Epithelial cell of esophagus (primary cell): Measurements from ENCODE around the gene MPI.

Experiments used
- DNase-seq: peaks from one replicate; pipeline ENCODE4 v3.0.0; 2010; ENCODE audit warnings: low read depth
- H3K4me3 ChIP-seq: 2 replicates; pipeline ENCODE4 v1.5.1; 2011; ENCODE audit warnings: mild to moderate bottlenecking, low read length, control low read depth
- CTCF ChIP-seq: IDR thresholded peaks from 2 replicates; pipeline ENCODE4 v1.5.1; 2011; ENCODE audit warnings: low read depth, mild to moderate bottlenecking, low read length, control low read depth, inconsistent platforms; ENCODE audit not compliant: insufficient read depth; ENCODE audit errors: missing control alignments

Gene MPI

DNA sequence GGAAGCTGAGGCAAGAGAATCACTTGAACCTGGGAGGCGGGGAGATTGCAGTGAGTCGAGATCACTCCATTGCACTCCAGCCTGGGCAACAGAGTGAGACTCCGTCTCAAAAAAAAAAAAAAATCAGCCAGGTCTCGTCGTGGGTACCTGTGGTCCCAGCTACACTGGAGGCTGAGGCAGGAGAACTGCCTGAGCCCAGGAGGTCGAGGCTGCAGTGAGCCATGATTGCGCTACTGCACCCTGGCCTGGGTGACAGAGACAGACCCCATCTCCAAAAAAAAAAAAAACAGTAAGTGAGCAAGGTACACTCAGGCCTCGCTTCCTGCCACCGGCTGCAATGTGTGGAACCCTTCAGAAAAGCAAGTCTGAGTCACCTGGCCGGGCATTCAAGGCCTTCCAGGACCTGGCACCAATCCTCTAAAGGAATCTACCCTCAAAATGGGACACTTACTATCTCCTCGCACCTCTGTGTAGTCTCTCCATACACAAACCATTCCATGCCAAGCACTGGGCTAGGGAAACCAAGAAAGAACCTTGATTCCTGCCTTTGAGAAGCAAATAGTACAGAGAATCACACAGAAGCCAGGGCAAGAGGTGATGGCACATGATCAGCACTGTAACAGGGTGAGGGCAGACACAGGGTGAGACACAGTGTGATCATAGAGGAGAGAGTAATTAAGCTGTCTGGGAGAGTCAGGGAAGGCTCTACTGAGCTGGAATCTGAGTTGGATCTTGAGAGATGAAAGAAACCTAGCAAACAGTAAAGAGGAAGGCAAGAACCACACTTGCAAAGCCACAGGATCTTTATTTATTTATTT is 26.4 kb upstream of the MPI start:
- no peak overlapping the region for H3K4me3 ChIP-seq
- no peak for TF ChIP-seq CTCF
- DNase-seq: peak; percentile 68

GRCh38 chr15:74864296-74864695 is 25.5 kb upstream of the MPI start:
- no peak for DNase-seq
- TF ChIP-seq CTCF: no peak

GRCh38 chr15:74865316-74865715 is 24.5 kb upstream of the MPI start:
- peak; percentile 74 for DNase-seq
- TF ChIP-seq CTCF: no peak
- H3K4me3 ChIP-seq: no peak overlapping the region

More at GRCh38 chr15:74864296-74864695, 25.5 kb upstream of the MPI start:
- no peak overlapping the region for H3K4me3 ChIP-seq

- peak; percentile 95 for DNase-seq
- no peak for TF ChIP-seq CTCF
These were observed 23.8 kb upstream of the MPI start for GRCh38 chr15:74866090-74866489.

DNA sequence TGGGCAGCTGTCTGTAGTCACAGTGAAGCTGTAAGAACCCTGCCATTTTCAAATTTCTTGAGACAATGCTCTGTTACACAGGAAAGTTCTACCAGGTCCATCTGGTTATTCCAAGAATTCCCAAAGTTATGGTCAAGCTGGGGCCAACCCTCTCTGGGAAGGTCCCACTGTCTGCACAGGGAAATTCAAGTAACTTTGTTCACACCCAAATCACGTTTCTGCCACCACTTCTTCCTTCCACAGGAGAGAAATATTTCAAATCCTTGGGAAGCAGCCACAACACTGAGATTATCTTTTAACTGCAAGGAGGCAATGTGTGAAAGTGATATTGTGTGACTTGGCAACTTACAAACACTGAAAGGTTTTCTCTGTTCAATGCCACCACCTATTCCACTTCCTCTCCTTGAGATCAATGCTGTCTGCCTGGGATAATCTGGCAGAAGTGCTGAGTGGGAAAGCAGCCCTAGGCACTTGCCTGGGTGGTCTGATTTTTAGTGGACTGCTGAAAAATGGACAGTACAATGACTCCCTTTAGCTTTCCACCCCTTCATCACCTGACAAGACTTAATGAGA is 22.3 kb upstream of the MPI start:
- no peak for TF ChIP-seq CTCF
- H3K4me3 ChIP-seq: no peak overlapping the region
- DNase-seq: no peak

More at GRCh38 chr15:74866090-74866489, 23.8 kb upstream of the MPI start:
- H3K4me3 ChIP-seq: no peak overlapping the region

DNA sequence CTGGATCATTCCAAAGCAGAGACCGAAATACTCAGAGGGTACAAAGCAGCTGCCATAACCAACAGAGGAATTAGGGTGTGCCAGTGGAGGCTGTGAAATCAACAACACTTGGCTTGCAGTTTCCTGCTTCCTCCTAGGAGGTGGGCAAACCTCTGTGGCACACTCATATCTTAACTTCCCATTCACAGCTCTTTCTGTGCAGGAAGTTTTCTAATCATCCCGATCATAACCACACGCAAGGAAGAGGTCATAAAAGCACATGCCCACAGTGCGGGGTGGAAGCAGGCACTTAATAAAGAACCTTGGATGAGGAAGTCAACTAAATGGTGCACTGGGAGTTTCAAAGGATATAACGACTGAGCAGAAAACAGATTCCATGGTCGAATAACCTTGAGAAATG is 21.8 kb upstream of the MPI start:
- TF ChIP-seq CTCF: no peak
- no peak overlapping the region for H3K4me3 ChIP-seq
- peak; percentile 41 for DNase-seq

DNA sequence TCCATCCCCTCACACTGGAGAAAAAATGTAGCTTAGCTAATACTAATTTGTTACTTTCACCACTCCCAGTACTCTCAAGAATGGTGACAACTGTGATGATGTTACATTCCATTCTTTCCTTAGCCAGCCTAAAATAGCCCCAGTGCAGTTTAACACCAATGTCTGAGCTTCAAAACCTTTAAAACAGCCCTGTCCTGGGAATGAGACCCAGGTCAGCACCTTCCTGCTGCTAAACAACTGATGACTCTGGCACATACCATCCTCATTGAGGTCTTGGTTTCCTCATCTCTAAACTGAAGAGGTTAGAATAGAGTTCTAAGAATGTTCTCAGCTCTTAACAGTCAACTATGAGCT is 20.5 kb upstream of the MPI start:
- no peak for TF ChIP-seq CTCF
- DNase-seq: no peak
- no peak overlapping the region for H3K4me3 ChIP-seq
